NCI-H146 (cell line): ENCODE measurements around the gene HSD3B2.
"Not testable (repeated sequence)": the region's sequence is repeated elsewhere in the genome, so short reads cannot be mapped to it uniquely, and the experiment has no call there.

Experiments used
- DNase-seq: peaks from one replicate; lab custom pipeline; 2025; lab: John Stamatoyannopoulos, UW

Gene HSD3B2

DNA sequence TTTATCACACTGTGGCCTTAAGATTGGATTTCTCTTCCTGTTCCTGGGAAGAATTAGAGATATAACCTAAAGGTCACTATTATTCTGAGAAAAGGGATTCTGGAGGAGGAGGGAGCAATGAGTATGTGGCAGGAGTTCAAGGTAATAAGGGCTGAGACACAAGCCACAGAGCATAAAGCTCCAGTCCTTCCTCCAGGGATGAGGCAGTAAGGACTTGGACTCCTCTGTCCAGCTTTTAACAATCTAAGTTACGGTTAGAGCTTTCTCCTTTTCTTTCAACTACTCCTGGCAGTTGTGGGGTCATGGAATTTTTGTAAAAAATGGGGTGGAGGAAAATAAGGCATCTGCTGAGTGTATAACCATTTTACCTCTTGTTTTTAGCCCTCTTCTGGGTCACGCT is at the start of gene HSD3B2:
Gene HSD3B2, plus strand, starts transcription at position 201 of the 400 bp plus-strand sequence. CDS start 270 bp downstream, outside the sequence.
- DNase-seq: no peak

DNA sequence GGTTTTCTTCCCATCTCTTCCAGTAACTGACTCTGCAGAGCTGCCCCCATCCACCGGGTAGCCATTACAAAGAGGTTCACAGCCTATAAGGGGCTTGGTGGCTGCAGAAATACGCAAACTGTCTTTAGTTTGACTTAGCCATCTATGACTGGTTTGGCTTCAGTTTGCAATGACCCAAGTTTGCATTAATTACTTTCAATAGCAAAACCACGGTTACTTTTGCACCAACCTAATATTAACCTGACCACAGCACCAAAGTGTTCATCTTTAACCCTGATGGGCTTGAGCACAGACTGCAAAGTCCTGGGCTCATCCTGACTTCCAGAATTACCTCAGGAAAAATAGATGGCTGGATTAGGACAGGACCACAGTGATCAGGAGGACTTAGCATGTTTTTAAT is 48.5 kb upstream of the HSD3B2 start:
- DNase-seq: no peak

DNA sequence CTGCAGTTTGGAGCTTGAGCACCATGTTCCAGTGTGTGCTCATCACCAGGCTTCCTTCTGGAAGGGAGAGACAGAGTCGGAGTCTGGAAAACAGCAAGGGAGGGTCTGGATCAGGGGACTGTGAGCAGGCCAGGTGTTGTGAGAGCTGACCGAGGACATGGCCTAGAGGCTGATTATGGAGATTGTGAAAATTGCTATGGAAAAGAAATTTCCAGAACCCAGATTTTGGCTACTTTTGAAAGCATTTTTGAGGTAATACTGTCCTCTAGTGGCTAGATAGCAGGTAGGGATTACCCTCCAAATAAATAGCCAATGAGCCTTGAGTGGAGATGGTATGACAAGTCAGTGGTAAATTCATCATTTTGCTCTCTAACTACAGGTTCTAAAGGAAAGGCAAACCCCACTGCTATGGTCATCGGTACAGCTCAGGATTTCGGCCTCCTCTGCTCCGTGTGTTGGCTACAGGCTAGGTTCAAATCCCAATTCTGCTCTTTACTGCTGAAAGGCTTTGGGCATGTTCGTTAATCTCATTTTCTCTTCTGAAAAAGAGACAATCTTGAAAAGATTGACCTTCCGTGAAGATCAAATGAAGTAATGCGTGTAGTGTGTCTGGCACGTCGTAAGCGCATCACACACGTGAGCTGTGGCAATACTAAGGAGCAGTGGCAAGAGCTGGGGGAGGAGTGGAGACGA is 47.4 kb upstream of the HSD3B2 start:
- peak; percentile 1 for DNase-seq

DNA sequence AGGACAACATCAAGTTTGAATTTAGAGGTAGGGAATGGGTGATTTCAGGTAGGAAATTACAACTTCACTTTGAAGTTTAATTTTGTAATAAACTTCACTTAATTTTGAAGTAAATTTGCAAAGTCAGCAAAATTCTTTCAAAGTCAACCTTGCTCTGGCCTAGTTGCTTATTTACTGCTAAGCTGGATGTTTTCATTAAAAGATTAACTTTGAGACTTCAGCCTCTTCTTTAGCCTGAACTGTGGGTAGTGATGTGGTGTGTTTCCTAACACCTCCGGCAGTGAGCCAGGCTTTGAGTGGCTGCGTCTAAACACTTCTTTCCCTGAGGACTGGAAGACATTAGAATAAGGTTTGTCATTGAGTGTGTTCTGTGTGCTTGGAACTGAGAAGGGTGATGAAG is 46.4 kb upstream of the HSD3B2 start, which contains the start of gene HAO2:
Gene HAO2, plus strand, starts transcription at position 232 of the 400 bp plus-strand sequence. CDS start 12,301 bp downstream, outside the sequence.
- no peak for DNase-seq

DNA sequence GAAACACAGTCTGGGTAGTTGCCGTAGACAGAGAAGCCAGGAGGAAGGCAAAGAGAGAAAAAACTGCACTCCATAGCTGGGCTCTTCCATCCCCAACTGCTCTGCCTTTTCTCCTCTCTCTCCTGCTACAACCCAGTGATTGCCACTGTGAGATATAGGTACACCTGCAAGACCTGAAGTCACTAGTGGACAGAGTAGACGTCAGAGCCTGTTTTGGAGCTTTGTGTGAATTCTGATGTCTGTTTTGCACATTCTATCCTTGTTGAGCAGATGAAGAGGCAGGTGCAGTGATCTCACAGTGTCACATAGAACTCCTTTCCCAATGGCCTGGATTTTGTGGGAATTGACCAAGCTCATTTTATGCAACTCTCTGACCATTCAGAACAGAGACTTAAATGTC is 44.2 kb upstream of the HSD3B2 start:
- DNase-seq: no peak

DNA sequence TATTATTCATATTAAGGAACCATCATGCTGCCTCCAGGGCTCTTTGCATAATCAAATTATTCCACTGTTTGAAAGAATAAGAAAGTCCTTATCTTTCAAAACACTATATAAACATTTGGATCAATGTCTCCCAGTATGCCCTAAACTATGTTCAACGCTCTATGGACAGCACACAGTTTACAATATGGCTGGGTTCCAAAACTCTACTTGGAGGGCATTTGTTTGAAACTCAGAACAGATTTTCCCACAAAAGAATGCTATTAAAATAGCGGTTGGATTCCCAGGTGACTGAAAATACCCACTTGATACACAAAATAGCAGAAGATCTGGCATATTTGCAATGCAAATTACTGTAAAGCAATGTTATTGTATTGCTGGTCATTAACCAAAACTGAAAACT is 43.1 kb upstream of the HSD3B2 start:
- no peak for DNase-seq

DNA sequence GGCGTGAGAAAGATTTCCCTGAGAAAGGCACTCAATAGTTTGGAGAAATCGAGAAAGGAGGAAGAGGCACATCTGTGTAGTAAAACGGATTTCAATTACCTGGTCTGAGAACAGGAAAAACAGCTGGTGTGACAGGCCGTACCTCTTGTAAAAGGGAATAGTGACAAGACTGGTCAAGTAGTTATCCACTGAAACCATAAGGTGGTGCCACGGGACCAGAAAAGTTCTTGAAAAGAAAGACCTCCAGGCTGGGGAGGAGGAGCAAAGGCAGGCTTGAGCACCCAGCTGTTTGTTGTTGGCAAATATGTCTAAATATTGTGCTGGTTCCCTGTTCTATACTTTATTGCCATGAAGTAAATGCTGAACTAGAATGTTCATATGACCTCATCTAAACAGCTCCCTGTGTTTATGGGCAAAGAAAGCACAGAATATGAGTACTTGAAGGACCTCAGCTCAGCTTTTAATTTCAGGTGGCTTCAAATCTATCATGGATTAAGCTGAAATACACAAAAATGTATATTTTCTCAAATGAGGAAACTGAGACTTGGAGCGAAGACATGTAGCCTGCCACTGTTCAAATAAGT is 42.4 kb upstream of the HSD3B2 start:
- DNase-seq: peak; percentile 2

DNA sequence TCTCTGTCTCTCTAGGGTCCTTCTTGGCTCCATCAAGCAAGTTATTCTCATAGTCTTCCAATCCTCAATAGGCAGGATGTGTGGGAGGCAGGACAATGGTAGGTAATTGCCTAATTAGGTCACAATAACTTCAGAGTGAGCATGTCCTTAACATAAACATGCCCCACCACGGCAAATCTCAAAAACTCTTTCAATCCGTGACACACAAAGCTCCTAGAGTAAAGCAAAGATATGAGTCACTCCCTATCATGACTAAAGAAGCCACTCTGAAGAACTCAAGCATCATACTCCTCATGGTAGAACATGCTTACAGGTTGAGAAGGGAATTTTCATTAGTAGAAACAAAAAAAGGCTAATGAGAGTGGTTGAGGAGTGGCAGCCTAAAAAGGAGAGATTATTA is 41.5 kb upstream of the HSD3B2 start:
- DNase-seq: no peak

DNA sequence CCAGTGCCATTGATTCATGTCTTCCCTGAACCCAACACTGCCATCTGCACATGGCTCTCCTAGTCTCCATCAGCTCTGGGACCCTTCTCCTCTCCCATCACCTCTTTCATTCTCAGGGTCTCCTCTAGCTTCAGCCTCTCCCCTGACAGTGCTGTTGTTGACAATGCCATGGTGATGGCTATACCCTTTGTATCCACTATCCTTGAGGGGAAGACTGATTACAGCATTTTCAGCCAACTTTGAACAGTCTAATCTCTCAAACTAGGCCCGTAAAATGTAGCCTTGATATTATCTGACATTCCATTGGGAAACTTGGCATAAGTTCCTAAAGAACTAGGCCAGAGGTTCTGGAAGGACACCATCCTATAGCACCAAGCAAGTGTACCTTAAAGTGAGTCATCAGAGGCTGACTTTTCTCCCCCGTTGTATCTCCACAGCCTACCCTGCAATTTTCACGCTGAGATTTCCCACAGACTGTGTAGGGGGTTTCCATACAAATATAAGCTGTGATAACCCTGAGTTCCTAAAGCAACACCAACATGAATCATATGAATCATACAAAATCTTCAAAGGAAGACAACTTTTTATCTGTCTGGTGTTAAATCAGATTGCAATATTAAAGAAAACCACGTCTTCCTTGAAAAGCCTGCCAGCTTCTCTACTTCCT is 40.6 kb upstream of the HSD3B2 start:
- DNase-seq: no peak

DNA sequence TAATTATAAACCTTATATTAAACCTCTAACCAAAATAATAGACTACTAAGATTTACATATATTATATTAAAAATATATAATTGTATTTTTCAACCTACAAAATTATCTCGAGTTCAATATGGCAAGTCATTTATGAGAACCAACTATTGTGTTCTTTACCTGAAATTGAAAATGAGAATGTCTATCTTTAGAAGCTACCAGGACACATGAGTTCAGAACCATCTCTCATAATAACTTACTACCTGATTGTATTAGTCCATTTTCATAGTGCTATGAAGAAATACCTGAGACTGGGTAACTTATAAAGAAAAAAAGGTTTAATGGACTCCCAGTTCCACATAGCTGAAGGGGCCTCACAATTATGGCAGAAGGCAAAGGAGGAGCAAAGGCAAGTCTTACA is 39.6 kb upstream of the HSD3B2 start:
- no peak for DNase-seq

DNA sequence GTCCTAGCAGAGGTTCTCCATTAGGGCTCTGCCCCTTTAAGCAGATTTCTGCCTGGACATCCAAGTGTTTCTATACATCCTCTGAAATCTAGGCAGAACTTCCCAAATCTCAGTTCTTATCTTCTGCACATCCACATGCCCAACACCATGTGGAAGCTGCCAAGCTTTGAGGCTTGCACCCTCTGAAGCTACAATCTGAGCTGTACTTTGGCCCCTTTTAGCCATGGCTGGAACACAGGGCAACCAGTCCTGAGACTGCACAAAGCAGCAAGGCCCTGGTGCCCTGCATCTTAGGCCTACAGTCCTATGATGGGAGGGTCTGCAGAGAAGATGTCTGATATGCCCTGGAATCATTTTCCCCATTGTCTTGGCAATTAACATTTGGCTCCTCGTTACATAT is 38.4 kb upstream of the HSD3B2 start:
- DNase-seq: no peak

DNA sequence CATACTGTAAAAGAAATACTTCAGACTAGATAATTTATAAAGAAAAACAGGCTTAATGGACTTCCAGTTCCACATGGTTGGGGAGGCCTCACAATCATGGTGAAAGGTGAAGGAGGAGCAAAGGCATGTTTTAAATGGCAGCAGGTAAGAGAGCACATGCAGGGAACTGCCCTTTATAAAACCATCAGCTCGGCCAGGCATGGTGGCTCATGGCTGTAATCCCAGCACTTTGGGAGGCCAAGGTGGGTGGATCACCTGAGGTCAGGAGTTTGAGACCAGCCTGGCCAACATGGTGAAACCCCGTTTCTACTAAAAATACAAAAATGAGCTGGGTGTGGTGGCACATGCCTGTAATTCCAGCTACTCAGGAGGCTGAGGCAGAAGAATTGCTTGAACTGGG is 37.4 kb upstream of the HSD3B2 start:
- not testable (repeated sequence) for DNase-seq

DNA sequence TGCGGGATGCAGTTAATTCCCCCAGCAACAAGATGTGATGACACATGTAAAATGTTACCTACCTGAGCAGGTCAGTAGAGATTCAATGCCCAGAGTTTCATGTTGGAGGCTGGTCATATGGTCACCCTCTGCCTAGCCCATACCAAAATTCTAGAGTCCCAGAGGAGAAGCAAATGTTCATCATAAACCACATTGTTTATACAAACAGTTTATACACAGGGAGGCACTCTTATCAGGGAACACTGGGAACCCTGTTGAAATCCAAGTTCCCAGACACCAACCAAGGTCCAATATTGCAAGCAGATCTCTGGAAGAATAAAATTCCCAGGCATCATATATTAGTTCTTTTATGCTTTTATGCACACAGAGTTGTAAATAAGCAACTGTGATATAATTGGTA is 35.8 kb upstream of the HSD3B2 start:
- no peak for DNase-seq

DNA sequence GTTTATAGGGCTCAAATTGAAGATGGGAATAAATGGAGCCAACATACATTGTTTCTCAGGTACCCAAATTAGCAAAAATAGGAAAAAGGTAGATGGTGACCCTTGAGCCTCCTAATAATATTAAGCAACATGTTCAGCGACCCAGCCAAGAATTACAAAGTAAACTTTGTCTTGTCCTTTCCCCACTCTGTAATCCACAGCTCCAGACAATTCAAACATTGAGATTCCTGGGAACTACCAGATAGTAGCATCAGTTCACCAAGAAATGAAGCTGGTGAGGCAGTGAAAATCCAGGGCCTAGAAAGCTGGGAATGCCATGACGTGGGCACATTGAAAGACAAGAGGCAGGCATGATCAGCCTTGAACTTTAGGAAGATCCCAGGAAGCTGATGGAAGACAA is 34.6 kb upstream of the HSD3B2 start:
- no peak for DNase-seq

DNA sequence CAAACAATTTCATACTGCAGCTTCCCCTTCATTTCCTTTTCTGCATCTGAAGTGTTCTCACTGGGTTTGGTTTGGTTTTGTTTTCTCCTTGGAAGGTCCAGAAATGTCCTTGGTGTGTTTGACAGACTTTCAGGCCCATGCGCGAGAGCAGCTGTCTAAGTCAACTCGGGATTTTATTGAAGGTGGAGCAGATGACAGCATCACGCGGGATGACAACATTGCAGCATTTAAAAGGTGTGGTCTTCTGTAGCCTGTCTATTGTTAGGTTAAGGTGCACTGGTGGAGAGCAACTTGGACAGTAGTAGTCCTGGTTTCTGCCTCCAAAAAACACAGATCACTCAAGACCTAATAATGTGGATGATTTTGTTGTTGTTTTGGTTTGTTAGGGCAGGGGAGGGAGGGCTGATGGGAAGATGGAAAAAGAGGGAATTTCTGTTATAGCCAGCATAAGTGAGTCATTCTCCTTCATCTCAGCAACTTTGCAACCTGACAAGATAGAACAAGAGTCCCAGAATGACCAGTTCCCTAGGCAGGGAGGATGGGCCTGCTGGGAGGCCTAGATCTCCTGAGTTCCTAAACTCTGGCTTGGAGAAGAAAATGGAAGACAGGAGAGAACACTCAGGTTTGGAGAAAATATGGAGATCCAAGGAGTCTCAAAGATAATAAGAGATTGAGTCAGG is 33.8 kb upstream of the HSD3B2 start:
- DNase-seq: no peak

DNA sequence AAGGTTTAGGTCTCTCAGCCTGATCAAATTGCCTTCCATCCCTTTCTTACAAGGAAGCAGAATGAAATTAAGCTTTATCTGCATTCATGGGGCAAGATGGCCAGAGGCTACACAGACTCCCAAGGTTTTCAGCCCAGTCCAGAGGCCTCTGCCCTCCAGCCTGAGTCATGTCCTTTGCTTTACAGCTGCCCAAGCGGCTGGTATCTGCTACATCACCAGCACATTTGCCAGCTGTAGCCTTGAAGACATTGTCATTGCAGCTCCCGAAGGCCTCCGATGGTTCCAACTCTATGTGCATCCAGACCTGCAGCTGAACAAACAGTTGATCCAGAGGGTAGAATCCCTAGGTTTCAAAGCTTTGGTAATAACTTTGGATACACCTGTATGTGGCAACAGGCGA is 30.4 kb upstream of the HSD3B2 start:
- DNase-seq: no peak

DNA sequence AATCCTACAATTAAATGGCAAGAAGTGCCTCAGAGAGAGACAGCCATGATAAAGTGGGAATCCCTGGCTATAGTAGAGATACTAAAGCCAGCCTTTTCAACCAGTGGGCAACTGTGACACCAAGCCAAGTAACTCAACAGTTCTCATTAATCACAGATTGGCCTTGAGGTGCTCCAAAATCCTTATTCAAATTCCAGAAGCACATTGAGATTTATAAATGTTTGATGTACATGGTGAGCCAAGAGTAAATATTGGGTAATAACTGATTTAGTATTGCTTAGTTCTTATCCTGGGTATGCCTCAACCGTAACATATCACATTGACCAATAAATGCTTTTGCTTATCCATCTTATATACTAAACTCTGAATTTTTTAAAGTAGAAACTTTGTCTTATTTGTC is 29.3 kb upstream of the HSD3B2 start:
- DNase-seq: no peak

DNA sequence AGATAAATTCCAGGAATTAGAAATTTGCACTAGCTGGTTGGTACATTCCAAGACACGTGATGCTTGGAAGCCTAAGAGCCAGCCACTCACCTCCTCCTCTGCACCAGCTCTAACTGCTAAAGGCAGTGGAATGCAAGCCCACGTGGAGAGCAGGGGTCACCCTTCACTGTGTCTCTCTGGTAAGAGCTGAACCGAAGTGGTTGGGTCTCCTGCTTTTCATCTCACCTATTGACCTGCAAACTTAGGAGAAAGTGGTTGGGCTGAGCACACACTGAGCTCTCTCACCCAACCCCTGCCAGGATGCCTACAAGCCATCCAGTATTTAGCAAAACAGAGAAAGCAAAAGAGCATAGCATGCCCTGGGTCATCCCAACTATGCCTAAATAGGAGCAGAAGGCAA is 27.1 kb upstream of the HSD3B2 start:
- DNase-seq: no peak

DNA sequence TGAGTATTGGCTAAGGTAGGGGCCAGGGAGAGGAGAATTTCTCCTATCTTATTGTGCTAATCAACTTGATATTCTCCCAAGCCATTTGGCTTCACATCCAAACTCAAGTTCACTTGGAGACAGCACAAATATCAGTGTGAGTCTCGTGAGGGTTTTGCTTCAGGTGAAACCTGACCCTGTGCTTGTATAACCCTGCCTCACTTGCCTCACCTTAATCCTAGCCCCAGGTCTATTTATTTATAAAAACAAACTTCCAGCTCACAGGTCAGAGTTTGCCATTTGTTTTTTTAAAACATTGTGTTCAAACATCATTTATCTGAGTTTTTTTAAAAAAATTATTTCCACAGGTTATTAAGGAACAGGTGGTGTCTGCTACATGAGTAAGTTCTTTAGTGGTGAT is 26.5 kb upstream of the HSD3B2 start:
- no peak for DNase-seq

DNA sequence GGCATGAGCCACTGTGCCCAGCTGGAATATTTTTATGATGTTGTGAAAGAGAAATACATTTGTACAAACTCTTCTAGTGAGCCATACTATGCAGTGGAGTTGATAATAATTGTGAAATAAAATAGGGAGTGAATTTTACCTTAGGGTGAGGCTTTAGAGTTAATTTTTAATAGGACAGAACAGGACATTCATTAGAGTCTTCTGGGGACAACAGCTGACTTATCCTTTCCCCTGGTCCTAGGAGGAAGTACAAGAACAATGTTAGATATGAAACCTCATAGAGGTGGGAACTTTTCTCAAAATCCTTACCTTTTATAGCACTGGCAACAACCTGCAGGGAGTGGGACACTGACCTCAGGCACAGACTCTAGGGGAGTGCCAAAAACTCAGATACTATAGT is 24.4 kb upstream of the HSD3B2 start:
- no peak for DNase-seq

DNA sequence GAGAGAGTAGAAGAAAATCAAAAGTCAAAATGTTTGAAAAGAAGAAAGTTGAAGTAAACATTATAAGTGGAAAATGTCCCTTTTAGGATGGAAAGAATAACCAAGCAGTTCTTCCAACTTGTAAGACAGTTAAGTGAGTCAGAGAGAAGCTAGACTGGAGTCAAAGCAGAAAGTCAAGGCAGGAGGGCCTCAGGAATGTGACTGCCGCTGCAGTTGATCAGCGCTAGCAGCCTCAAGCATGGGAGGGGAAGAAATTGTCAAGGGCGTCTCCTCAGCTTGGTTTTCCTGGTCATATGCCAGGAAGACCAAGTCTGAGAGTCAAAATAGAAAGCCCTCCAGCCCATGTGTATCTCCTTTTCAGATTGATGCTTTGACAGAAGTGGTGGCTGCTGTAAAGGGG is 23.2 kb upstream of the HSD3B2 start:
- DNase-seq: no peak

DNA sequence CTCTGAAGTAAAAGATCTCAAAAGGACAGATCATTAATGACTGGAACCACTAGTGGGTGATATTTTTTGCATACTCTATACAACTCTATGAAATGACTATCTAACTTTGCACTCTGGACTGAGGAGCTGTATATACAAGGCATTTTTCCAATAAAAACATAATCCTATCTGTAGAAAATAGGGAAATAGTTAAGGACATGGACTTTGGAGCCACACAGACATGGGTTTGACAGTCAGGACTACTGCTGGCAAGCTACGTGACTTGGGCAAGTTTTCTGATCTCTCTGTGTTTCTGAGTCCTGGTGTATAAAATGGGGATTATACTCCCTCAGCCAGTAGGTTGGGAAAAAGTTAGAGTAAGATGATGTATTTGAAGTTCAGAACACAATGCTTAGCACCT is 20.9 kb upstream of the HSD3B2 start:
- DNase-seq: no peak

DNA sequence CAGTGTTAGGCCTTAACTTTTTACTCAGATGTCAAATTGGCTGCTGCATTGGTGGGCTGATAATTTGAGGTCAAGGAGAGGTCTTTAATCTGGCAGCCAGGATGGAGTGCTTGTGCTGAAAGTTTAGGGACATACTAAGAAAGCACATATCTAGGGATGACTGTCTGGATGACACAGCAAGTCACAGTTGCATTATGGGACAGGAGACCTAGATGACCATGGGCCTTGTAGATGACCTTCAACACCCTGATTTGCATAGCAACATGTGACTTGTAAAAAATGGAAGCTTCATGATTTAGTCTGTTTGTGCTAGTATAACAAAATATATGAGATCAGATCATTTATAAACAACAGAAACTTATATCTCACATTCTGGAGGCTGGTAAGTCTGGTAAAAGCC is 18.0 kb upstream of the HSD3B2 start:
- DNase-seq: no peak
